ENCODE measurements around the gene DCLK3. TPM values are rescaled to one million over a fixed set of nuclear protein-coding genes. Genes with fewer than 3 reads are reported as not detected.

DCLK3 gene
- total and polyA plus RNA-seq, 8 donors: 0.04 to 0.16 (median 0.07) TPM; not detected in 3

DNA sequence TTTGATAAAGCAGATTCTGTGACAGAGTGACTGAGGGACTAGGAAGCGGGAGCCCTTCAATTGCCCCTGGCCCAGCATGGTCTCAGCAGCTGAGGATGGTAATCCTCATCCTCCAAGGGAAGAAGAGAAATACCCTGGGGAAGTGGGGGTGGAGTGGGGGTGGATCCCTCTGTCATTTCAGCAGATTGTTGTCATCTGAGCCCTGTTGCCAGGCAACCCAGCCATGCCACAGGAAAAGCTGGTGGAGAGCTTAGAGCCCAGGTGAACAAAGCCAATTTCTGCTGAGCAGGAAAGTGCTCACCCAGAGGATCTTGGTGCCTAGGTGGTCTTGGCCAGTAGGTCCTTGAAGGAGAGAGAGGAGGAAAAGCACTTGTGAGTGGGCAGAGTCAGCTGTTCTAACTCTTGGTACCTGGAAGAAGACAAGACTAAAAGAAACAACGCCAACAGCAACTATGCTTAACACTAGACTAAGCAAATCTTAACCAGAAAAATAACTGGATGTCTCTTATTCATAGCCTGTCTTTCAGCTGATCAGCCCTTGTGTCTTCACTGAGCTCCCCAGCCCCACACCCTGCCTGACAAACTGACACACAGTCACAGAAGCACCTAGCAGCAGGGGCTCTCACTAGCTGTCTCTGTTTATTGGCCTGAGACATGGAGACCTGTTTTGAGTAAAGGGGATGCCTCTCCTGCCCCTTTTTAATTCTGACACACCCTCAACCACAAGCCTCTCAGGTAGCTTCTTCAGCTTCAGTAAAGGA, 40.1 kb upstream of the DCLK3 start:
- H3K27ac ChIP-seq: no peak overlapping the region
- no peaks in the 10 kb centered on the region for H3K4me1 ChIP-seq
- no peaks in the 10 kb centered on the region for H3K36me3 ChIP-seq
- H3K27me3 ChIP-seq: no peaks in the 10 kb centered on the region
- TF ChIP-seq, protein P1, sequence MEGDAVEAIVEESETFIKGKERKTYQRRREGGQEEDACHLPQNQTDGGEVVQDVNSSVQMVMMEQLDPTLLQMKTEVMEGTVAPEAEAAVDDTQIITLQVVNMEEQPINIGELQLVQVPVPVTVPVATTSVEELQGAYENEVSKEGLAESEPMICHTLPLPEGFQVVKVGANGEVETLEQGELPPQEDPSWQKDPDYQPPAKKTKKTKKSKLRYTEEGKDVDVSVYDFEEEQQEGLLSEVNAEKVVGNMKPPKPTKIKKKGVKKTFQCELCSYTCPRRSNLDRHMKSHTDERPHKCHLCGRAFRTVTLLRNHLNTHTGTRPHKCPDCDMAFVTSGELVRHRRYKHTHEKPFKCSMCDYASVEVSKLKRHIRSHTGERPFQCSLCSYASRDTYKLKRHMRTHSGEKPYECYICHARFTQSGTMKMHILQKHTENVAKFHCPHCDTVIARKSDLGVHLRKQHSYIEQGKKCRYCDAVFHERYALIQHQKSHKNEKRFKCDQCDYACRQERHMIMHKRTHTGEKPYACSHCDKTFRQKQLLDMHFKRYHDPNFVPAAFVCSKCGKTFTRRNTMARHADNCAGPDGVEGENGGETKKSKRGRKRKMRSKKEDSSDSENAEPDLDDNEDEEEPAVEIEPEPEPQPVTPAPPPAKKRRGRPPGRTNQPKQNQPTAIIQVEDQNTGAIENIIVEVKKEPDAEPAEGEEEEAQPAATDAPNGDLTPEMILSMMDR (IDR thresholded peaks at IDR 0.05): no peak
- DNase-seq (no peak), FAIRE-seq (no peak), ATAC-seq (no peak)
- 81 to 89% methylated on average over 2 of the region's 2 CpGs for WGBS, 2 donors
- intact Hi-C loops (cut with DNase I): no loop called here
- no peaks in the 10 kb centered on the region for H3K9me3 ChIP-seq
- H3K4me3 ChIP-seq: no peak overlapping the region

DNA sequence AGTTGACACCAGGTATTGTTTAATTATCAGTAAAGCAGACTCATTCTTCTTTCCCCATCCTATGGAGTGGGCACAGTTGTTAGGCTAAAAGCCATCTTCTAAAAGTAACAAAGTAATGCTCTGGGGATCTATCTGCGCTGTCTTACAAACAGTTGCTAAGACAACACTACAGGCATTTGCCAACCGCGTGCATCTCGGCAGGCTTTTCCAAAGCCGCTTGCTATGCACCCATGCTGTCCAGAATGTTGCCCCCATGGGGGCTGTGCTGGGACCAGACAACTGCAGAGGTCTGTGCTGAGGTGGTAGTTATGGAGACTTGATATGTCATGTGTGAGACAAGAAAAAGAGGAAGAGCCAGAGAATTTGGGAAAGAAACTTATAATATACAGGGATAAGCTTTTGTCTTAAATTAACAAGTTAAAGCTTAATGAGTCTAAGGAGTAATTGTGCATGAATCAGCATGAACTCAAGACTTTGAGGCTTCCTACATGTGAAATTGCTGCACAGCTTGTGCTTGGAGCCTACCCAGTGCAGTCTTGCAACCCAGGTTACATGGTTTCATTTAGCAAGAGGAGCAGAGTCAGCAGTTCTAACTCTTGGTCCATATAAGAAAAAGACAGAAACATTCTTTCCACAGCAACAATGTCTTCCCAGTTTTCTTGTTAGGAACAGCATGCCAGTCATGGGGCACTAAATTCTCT, 38.9 kb upstream of the DCLK3 start:
- FAIRE-seq (no peak), DNase-seq (no peak), ATAC-seq (no peak)
- no peak overlapping the region for H3K4me3 ChIP-seq
- H3K27me3 ChIP-seq: no peaks in the 10 kb centered on the region
- intact Hi-C loops (cut with DNase I): no loop called here
- H3K36me3 ChIP-seq: no peaks in the 10 kb centered on the region
- H3K4me1 ChIP-seq: no peaks in the 10 kb centered on the region
- H3K9me3 ChIP-seq: no peaks in the 10 kb centered on the region
- 92 to 94% methylated on average over 5 of the region's 5 CpGs for WGBS, 2 donors
- no peak overlapping the region for H3K27ac ChIP-seq
- TF ChIP-seq, protein P1 (IDR thresholded peaks at IDR 0.05): no peak

DNA sequence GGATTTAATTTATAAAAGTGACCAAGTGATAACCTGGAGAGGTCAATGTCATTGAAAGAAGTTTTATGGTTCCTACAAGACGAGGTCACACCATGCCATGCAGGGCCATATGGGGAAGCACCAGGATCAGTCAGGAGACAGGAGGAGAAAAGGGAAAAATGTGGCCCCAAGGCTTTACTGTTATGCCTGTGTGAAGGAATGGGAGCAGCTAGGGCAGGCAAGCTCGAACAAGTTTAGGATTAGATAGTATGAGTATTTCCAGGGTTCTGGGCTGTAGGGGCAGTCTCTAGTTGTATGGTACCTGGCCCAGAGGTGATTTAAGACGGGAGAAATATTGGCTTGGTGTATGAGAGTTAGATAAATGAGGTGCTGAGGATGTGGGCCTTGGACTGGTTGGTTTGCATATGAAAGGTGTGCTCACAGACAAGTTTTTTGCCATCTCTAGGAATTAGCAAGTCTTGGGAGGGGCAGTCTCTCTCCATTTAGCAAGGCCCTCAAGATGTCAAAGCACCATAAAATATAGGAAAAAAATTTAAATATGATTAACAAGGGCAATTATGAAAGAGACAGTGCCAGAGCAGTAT, 36.3 kb upstream of the DCLK3 start:
- ATAC-seq (no peak), DNase-seq (no peak), FAIRE-seq (no peak)
- TF ChIP-seq, protein P1 (IDR thresholded peaks at IDR 0.05): no peak
- Histone ChIP-seq H3K27me3 (no peaks in the 10 kb centered on the region), H3K4me3 (no peak overlapping the region), H3K36me3 (no peaks in the 10 kb centered on the region), H3K9me3 (no peaks in the 10 kb centered on the region), H3K27ac (no peak overlapping the region), H3K4me1 (no peaks in the 10 kb centered on the region)
- intact Hi-C loops (cut with DNase I): no loop called here
- WGBS, 2 donors: 43 to 62% methylated on average over 3 of the region's 3 CpGs

DNA sequence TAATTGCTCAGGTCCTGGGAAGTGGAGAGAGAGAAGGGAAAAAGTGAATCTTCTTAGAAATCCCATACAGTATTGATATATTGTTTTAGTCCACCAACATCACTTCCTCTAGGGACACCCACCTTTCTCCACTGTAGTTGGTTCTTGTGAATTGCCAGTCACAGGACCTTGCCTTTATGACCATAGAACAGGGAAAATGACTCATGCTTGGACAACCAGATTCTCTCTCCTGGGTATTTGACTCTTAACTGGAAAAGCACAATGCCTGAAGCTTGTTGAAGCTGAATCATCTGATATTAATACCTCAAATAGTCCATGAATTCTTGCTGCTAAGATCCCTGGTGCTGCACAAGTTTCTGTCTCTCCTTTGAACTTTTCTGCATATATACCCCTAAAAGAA, 32.5 kb upstream of the DCLK3 start:
- TF ChIP-seq, protein P1 (IDR thresholded peaks at IDR 0.05): no peak
- no peaks in the 10 kb centered on the region for H3K36me3 ChIP-seq
- H3K27me3 ChIP-seq: no peaks in the 10 kb centered on the region
- H3K9me3 ChIP-seq: no peaks in the 10 kb centered on the region
- intact Hi-C loops (cut with DNase I): no loop called here
- no peaks in the 10 kb centered on the region for H3K4me1 ChIP-seq
- FAIRE-seq (no peak), DNase-seq (no peak), ATAC-seq (no peak)
- H3K4me3 ChIP-seq: no peak overlapping the region
- no peak overlapping the region for H3K27ac ChIP-seq

DNA sequence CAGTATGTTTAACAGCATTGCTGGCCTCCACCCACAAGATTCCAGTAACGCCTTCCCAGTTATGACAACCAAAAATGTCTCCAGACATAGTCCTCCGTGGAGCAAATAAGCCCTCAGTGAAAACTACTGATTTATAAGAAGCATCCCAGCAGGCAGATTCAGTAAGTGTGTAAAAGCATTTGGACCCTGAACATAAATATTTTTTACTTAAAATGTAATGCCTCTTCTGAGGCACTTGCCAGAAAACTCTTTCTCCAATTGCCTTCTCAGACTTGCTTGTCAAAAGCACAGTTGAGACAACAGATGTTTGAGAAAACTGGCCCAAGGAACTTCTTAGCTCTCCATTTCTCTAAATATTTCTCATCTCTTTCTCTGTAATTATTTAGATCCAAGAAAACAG, 31.8 kb upstream of the DCLK3 start:
- WGBS, 2 donors: 64 to 65% methylated on average over 2 of the region's 2 CpGs
- Histone ChIP-seq H3K4me1 (no peaks in the 10 kb centered on the region), H3K27me3 (no peaks in the 10 kb centered on the region), H3K9me3 (no peaks in the 10 kb centered on the region), H3K27ac (no peak overlapping the region), H3K4me3 (no peak overlapping the region), H3K36me3 (no peaks in the 10 kb centered on the region)
- TF ChIP-seq, protein P1 (IDR thresholded peaks at IDR 0.05): no peak
- FAIRE-seq: no peak
- no peak for DNase-seq
- ATAC-seq: no peak
- intact Hi-C loops (cut with DNase I): no loop called here
